ENCODE results near the gene TXN.

TXN gene

DNA sequence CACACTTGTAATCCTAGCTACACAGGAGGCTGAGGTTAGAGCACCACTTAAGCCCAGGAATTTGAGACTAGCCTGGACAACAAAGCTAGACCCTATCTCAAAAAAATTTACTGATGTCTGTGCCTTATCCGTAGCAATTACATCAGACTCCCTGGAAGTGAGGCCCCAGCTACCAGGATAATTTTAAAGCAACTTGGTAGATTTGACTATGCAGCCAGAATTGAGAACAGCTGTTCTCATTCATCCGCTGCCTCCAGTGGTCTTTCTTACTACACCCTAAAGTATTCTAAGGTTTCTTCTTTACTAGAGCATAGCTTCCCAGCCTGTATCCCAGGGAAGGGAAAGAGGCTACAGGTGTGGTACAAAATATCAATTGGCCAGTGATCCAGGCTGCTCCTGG is 28.0 kb downstream of the TXN start:
- no peaks in the 10 kb centered on the region for H3F3A ChIP-seq (ENCODE audit: insufficient read depth)
- H3K27ac ChIP-seq (ENCODE audit: low read depth, low read length): no peak overlapping the region
- no peaks in the 10 kb centered on the region for H3K79me2 ChIP-seq (ENCODE audit: insufficient read depth, low read length)
- H2AFZ ChIP-seq (ENCODE audit: low read depth, low read length, severe bottlenecking): no peak overlapping the region
- no peak overlapping the region for H3K4me2 ChIP-seq (ENCODE audit: low read depth, low read length, poor library complexity, severe bottlenecking)
- H3K36me3 ChIP-seq (ENCODE audit: low read length): no peaks in the 10 kb centered on the region
- H3K9ac ChIP-seq (ENCODE audit: low read length): no peak overlapping the region
- H3K9me2 ChIP-seq (replicated peaks; ENCODE audit: insufficient read depth, low read length): no peaks in the 10 kb centered on the region
- no peaks in the 10 kb centered on the region for H3K27me3 ChIP-seq (ENCODE audit: low read length)
- no peaks in the 10 kb centered on the region for H4K20me1 ChIP-seq (ENCODE audit: low read depth, low read length)
- TF ChIP-seq EZH2phosphoT487 (conservative IDR thresholded peaks at IDR 0.05; ENCODE audit: low read length): no peak
- TF ChIP-seq CTCF (IDR thresholded peaks at IDR 0.05; ENCODE audit: insufficient read depth, low read length, poor library complexity, severe bottlenecking): no peak
- H3K4me3 ChIP-seq (ENCODE audit: insufficient read depth, low read length, poor library complexity, severe bottlenecking): no peak overlapping the region
- H3K9me3 ChIP-seq (ENCODE audit: insufficient read depth, low read length): no peaks in the 10 kb centered on the region

DNA sequence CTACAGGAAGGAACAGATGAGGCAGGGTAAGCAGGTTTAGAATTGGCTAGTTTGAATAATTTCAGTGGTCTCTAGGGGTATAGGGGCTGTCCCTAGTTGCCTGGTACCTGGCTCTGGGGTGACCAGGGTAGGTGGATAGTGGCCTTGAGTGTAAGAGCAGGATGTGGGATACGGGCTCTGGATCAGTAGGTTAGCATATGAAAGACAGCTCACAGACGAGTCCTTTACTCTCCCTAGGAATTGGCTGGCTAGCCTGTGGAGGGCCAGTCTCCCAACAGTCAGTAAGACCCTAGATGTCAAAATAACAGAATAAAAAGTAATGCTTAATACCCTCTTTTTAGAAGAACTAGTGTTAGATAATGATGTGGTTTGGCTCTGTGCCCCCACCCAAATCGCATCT is 31.7 kb downstream of the TXN start:
- TF ChIP-seq EZH2phosphoT487 (conservative IDR thresholded peaks at IDR 0.05; ENCODE audit: low read length) (no peak), CTCF (IDR thresholded peaks at IDR 0.05; ENCODE audit: insufficient read depth, low read length, poor library complexity, severe bottlenecking) (no peak)

GRCh38 chr9:110220809-110221208 is 35.5 kb downstream of the TXN start:
- Histone ChIP-seq H3K27me3 (ENCODE audit: low read length) (no peaks in the 10 kb centered on the region), H3K9me2 (replicated peaks; ENCODE audit: insufficient read depth, low read length) (no peaks in the 10 kb centered on the region), H3K9me3 (ENCODE audit: insufficient read depth, low read length) (no peaks in the 10 kb centered on the region), H3K79me2 (ENCODE audit: insufficient read depth, low read length) (no peaks in the 10 kb centered on the region), H2AFZ (ENCODE audit: low read depth, low read length, severe bottlenecking) (no peak overlapping the region), H3K27ac (ENCODE audit: low read depth, low read length) (no peak overlapping the region), H3K4me3 (ENCODE audit: insufficient read depth, low read length, poor library complexity, severe bottlenecking) (no peak overlapping the region), H3K9ac (ENCODE audit: low read length) (no peak overlapping the region), H3K4me2 (ENCODE audit: low read depth, low read length, poor library complexity, severe bottlenecking) (no peak overlapping the region), H4K20me1 (ENCODE audit: low read depth, low read length) (no peaks in the 10 kb centered on the region), H3K36me3 (ENCODE audit: low read length) (no peaks in the 10 kb centered on the region), H3F3A (ENCODE audit: insufficient read depth) (no peaks in the 10 kb centered on the region)
- no peak for TF ChIP-seq EZH2phosphoT487 (conservative IDR thresholded peaks at IDR 0.05; ENCODE audit: low read length)
- TF ChIP-seq CTCF (IDR thresholded peaks at IDR 0.05; ENCODE audit: insufficient read depth, low read length, poor library complexity, severe bottlenecking): no peak

More for the DNA sequence above, 31.7 kb downstream of the TXN start:
- Histone ChIP-seq H3K9ac (ENCODE audit: low read length) (no peak overlapping the region), H3K4me3 (ENCODE audit: insufficient read depth, low read length, poor library complexity, severe bottlenecking) (no peak overlapping the region), H2AFZ (ENCODE audit: low read depth, low read length, severe bottlenecking) (no peak overlapping the region), H3K27me3 (ENCODE audit: low read length) (no peaks in the 10 kb centered on the region), H3K4me2 (ENCODE audit: low read depth, low read length, poor library complexity, severe bottlenecking) (no peak overlapping the region), H3F3A (ENCODE audit: insufficient read depth) (no peaks in the 10 kb centered on the region), H3K9me2 (replicated peaks; ENCODE audit: insufficient read depth, low read length) (no peaks in the 10 kb centered on the region), H3K79me2 (ENCODE audit: insufficient read depth, low read length) (no peaks in the 10 kb centered on the region), H3K36me3 (ENCODE audit: low read length) (no peaks in the 10 kb centered on the region), H4K20me1 (ENCODE audit: low read depth, low read length) (no peaks in the 10 kb centered on the region), H3K27ac (ENCODE audit: low read depth, low read length) (no peak overlapping the region), H3K9me3 (ENCODE audit: insufficient read depth, low read length) (no peaks in the 10 kb centered on the region)

All from SU-DHL-6 (cell line).